ENCODE data around the gene SETX. TPM values are rescaled to one million over a fixed set of nuclear protein-coding genes. Genes with fewer than 3 reads are reported as not detected.

Gene SETX
- total RNA-seq, 2 experiments from 2014 or later: 54.2 to 58.0 TPM

GRCh38 chr9:132244582-132245455 is 110.0 kb downstream of the SETX start:
- Mint-ChIP-seq H3K27me3 (ENCODE audit: low read depth) (peaks cover 15% of the 10 kb centered on the region), H3K27ac (no peak overlapping the region), H3K36me3 (ENCODE audit: low read depth) (no peaks in the 10 kb centered on the region), H3K4me1 (ENCODE audit: low read depth) (peaks cover 16% of the 10 kb centered on the region), H3K4me3 (no peak overlapping the region), H3K9me3 (ENCODE audit: insufficient read depth) (no peaks in the 10 kb centered on the region)
- ATAC-seq: no peak
- ChIA-PET POLR2A (no interaction called here), CTCF (interaction anchor here (0.8 to 2.2 kb wide), 3 partner anchors 9 to 482 kb away, joined by 3 to 7 read pairs (median 5); no protein-coding TSS in a partner anchor)
- no peak for DNase-seq

GRCh38 chr9:132243156-132244074 is 111.4 kb downstream of the SETX start:
- peaks cover 21% of the 10 kb centered on the region for H3K27me3 Mint-ChIP-seq (ENCODE audit: low read depth)
- ChIA-PET POLR2A (no interaction called here), CTCF (interaction anchor here (0.8 to 1.6 kb wide), 3 partner anchors 8 to 25 kb away, joined by 3 to 5 read pairs (median 4); no protein-coding TSS in a partner anchor)
- no peak for DNase-seq
- H3K4me3 Mint-ChIP-seq: peak overlapping the region; percentile 93
- ATAC-seq: no peak
- peaks cover 20% of the 10 kb centered on the region for H3K4me1 Mint-ChIP-seq (ENCODE audit: low read depth)
- H3K36me3 Mint-ChIP-seq (ENCODE audit: low read depth): no peaks in the 10 kb centered on the region
- no peaks in the 10 kb centered on the region for H3K9me3 Mint-ChIP-seq (ENCODE audit: insufficient read depth)
- H3K27ac Mint-ChIP-seq: no peak overlapping the region

- Mint-ChIP-seq H3K4me3 (peak overlapping the region; percentile 93), H3K27me3 (ENCODE audit: low read depth) (peaks cover 21% of the 10 kb centered on the region), H3K4me1 (ENCODE audit: low read depth) (peaks cover 20% of the 10 kb centered on the region), H3K9me3 (ENCODE audit: insufficient read depth) (no peaks in the 10 kb centered on the region), H3K27ac (peak overlapping the region; percentile 86), H3K36me3 (ENCODE audit: low read depth) (no peaks in the 10 kb centered on the region)
- ChIA-PET CTCF (interaction anchor here (0.8 to 1.6 kb wide), 3 partner anchors 9 to 26 kb away, joined by 3 to 5 read pairs (median 4); no protein-coding TSS in a partner anchor), POLR2A (no interaction called here)
- DNase-seq: peak; percentile 33
- no peak for ATAC-seq
Measured at GRCh38 chr9:132242621-132243155, 112.1 kb downstream of the SETX start.

GRCh38 chr9:132241840-132242620 is 112.8 kb downstream of the SETX start:
- H3K4me3 Mint-ChIP-seq: peak overlapping the region; percentile 96
- peak; percentile 74 for DNase-seq
- H3K36me3 Mint-ChIP-seq (ENCODE audit: low read depth): no peaks in the 10 kb centered on the region
- ChIA-PET CTCF (interaction anchor here (0.6 to 3.2 kb wide), 10 partner anchors 10 to 479 kb away, joined by 3 to 19 read pairs (median 4); no protein-coding TSS in a partner anchor), POLR2A (interaction anchor here (0.8 to 0.9 kb wide), 2 partner anchors 79 to 162 kb away, joined by 3 to 5 read pairs; no protein-coding TSS in a partner anchor)
- ATAC-seq: peak; percentile 2
- peak overlapping the region; percentile 86 for H3K27ac Mint-ChIP-seq
- peaks cover 20% of the 10 kb centered on the region for H3K4me1 Mint-ChIP-seq (ENCODE audit: low read depth)
- peaks cover 21% of the 10 kb centered on the region for H3K27me3 Mint-ChIP-seq (ENCODE audit: low read depth)
- no peaks in the 10 kb centered on the region for H3K9me3 Mint-ChIP-seq (ENCODE audit: insufficient read depth)

- peaks cover 20% of the 10 kb centered on the region for H3K4me1 Mint-ChIP-seq (ENCODE audit: low read depth)
- ATAC-seq (no peak), DNase-seq (no peak)
- H3K27ac Mint-ChIP-seq: peak overlapping the region; percentile 98
- no peaks in the 10 kb centered on the region for H3K36me3 Mint-ChIP-seq (ENCODE audit: low read depth)
- ChIA-PET CTCF (interaction anchor here (0.6 to 3.2 kb wide), 10 partner anchors 11 to 479 kb away, joined by 3 to 19 read pairs (median 4); no protein-coding TSS in a partner anchor), POLR2A (interaction anchor here (0.8 to 0.9 kb wide), 2 partner anchors 78 to 163 kb away, joined by 3 to 5 read pairs; no protein-coding TSS in a partner anchor)
- no peaks in the 10 kb centered on the region for H3K9me3 Mint-ChIP-seq (ENCODE audit: insufficient read depth)
- peaks cover 18% of the 10 kb centered on the region for H3K27me3 Mint-ChIP-seq (ENCODE audit: low read depth)
- H3K4me3 Mint-ChIP-seq: peak overlapping the region; percentile 96
Measured at GRCh38 chr9:132241483-132241839, 113.3 kb downstream of the SETX start.

- H3K27me3 Mint-ChIP-seq (ENCODE audit: low read depth): peaks cover 18% of the 10 kb centered on the region
- H3K27ac Mint-ChIP-seq: peak overlapping the region; percentile 98
- H3K4me1 Mint-ChIP-seq (ENCODE audit: low read depth): peaks cover 20% of the 10 kb centered on the region
- ChIA-PET POLR2A (interaction anchor here (0.8 to 0.9 kb wide), 2 partner anchors 78 to 163 kb away, joined by 3 to 5 read pairs; no protein-coding TSS in a partner anchor), CTCF (interaction anchor here (0.6 to 3.2 kb wide), 10 partner anchors 11 to 478 kb away, joined by 3 to 19 read pairs (median 4); no protein-coding TSS in a partner anchor)
- peak overlapping the region; percentile 96 for H3K4me3 Mint-ChIP-seq
- no peaks in the 10 kb centered on the region for H3K36me3 Mint-ChIP-seq (ENCODE audit: low read depth)
- DNase-seq (peak; percentile 100), ATAC-seq (peak; percentile 95)
- no peaks in the 10 kb centered on the region for H3K9me3 Mint-ChIP-seq (ENCODE audit: insufficient read depth)
Measured at GRCh38 chr9:132240841-132241482, 113.8 kb downstream of the SETX start.

GRCh38 chr9:132239999-132240840 is 114.6 kb downstream of the SETX start:
- POLR2A ChIA-PET: no interaction called here
- Mint-ChIP-seq H3K36me3 (ENCODE audit: low read depth) (no peaks in the 10 kb centered on the region), H3K27ac (no peak overlapping the region), H3K27me3 (ENCODE audit: low read depth) (peaks cover 13% of the 10 kb centered on the region), H3K4me3 (peak overlapping the region; percentile 28), H3K9me3 (ENCODE audit: insufficient read depth) (no peaks in the 10 kb centered on the region), H3K4me1 (ENCODE audit: low read depth) (peaks cover 20% of the 10 kb centered on the region)
- ATAC-seq (no peak), DNase-seq (no peak)
- CTCF ChIA-PET: interaction anchor here (1.8 to 8.5 kb wide), 5 partner anchors 12 to 482 kb away, joined by 6 to 146 read pairs (median 19); no protein-coding TSS in a partner anchor

- ChIA-PET CTCF (interaction anchor here (1.2 to 8.5 kb wide), 5 partner anchors 13 to 481 kb away, joined by 6 to 146 read pairs (median 19); no protein-coding TSS in a partner anchor), POLR2A (no interaction called here)
- ATAC-seq: no peak
- no peak overlapping the region for H3K27ac Mint-ChIP-seq
- no peaks in the 10 kb centered on the region for H3K36me3 Mint-ChIP-seq (ENCODE audit: low read depth)
- H3K4me3 Mint-ChIP-seq: no peak overlapping the region
- no peak for DNase-seq
- peaks cover 10% of the 10 kb centered on the region for H3K27me3 Mint-ChIP-seq (ENCODE audit: low read depth)
- no peaks in the 10 kb centered on the region for H3K9me3 Mint-ChIP-seq (ENCODE audit: insufficient read depth)
- peaks cover 20% of the 10 kb centered on the region for H3K4me1 Mint-ChIP-seq (ENCODE audit: low read depth)
Measured at GRCh38 chr9:132239518-132239917, 115.3 kb downstream of the SETX start.

GRCh38 chr9:132238992-132239391 is 115.8 kb downstream of the SETX start:
- Mint-ChIP-seq H3K4me3 (no peak overlapping the region), H3K36me3 (ENCODE audit: low read depth) (no peaks in the 10 kb centered on the region), H3K27ac (no peak overlapping the region), H3K4me1 (ENCODE audit: low read depth) (peaks cover 20% of the 10 kb centered on the region), H3K9me3 (ENCODE audit: insufficient read depth) (no peaks in the 10 kb centered on the region), H3K27me3 (ENCODE audit: low read depth) (peaks cover 10% of the 10 kb centered on the region)
- CTCF ChIA-PET: interaction anchor here (1.2 to 8.5 kb wide), 6 partner anchors 13 to 480 kb away, joined by 6 to 146 read pairs (median 19); no protein-coding TSS in a partner anchor
- ATAC-seq (no peak), DNase-seq (no peak)
- POLR2A ChIA-PET: no interaction called here

Data from activated CD8-positive, alpha-beta T cell treated with anti-CD3 and anti-CD28 coated beads, Interleukin-2, amount 10 ng/mL, durations not matched to agents 7 days and 5 days (primary cell).